H7 (cell line): ENCODE measurements around the gene ADORA2A. TPM values are rescaled to one million over a fixed set of nuclear protein-coding genes. Genes with fewer than 3 reads are reported as not detected.

Experiments used
- DNase-seq: peaks from one replicate; pipeline ENCODE4 v3.0.0; 2012
- H3K27me3 ChIP-seq: 2 replicates; pipeline ENCODE4 v1.6.0; 2011; ENCODE audit warnings: mild to moderate bottlenecking, low read length; ENCODE audit not compliant: control insufficient read depth, insufficient read depth
- H3K36me3 ChIP-seq: replicated peaks from 2 replicates; pipeline ENCODE4 v1.5.1; 2011; ENCODE audit warnings: low read length; ENCODE audit not compliant: control insufficient read depth, insufficient read depth
- H3K4me3 ChIP-seq: 2 replicates; pipeline ENCODE4 v1.5.1; 2011; ENCODE audit warnings: low read depth, mild to moderate bottlenecking, control low read depth, low read length, moderate library complexity; ENCODE audit not compliant: insufficient read depth
- total RNA-seq: library from RNA; depleted of rRNA; stranded (reverse); fragments of >200 nt; shearing (Covaris generic); gene quantifications from 2 replicates; pipeline ENCODE4 v1.2.3, GENCODE V29; 2014

ADORA2A gene
- total RNA-seq, 1 experiment from 2014 or later = 4.0 TPM

DNA sequence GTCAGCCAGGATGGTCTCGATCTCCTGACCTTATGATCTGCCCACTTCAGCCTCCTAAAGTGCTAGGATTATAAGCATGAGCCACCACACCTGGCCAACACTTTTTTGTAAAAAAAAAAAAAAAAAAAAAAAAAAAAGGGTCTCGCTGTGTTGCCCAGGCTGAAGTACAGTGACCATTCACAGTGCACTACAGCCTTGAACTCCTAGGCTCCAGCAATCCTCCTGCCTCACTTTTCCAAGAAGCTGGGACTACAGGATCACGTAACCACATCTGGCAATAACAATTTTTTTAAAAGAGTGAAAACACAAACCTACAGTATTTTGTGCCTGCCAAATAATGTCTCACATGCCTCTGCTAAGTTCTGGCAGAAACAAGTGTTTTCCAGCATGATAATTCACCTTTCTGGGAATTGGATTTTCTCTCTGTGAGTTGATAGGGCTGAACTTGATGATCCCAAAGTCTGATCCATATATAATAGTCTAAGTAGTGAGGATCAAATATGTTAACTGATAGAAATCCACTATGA is 30.6 kb downstream of the ADORA2A start:
- Histone ChIP-seq H3K4me3 (no peak overlapping the region), H3K27me3 (no peaks in the 10 kb centered on the region), H3K36me3 (no peaks in the 10 kb centered on the region)
- DNase-seq = no peak

DNA sequence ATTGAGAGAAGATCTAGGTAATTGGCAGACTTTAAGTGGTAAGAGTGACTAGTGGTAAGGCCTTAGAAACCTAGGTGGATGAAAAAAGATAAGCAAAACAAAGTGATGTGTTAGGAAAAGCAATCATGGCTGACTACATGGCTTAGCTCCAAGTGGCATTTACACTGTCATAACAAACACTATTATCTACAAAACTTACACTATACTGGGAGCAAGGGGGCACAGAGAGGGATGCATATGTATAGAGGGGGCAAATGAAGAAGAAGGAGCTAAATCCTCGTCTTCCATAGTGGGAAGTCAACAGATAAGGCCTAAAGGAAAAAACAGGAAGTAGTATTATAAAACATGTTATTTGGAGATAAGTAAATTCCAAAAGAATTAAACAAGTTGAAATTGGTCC is 32.5 kb downstream of the ADORA2A start:
- no peak for DNase-seq
- Histone ChIP-seq H3K4me3 (no peak overlapping the region), H3K27me3 (no peaks in the 10 kb centered on the region), H3K36me3 (no peaks in the 10 kb centered on the region)

DNA sequence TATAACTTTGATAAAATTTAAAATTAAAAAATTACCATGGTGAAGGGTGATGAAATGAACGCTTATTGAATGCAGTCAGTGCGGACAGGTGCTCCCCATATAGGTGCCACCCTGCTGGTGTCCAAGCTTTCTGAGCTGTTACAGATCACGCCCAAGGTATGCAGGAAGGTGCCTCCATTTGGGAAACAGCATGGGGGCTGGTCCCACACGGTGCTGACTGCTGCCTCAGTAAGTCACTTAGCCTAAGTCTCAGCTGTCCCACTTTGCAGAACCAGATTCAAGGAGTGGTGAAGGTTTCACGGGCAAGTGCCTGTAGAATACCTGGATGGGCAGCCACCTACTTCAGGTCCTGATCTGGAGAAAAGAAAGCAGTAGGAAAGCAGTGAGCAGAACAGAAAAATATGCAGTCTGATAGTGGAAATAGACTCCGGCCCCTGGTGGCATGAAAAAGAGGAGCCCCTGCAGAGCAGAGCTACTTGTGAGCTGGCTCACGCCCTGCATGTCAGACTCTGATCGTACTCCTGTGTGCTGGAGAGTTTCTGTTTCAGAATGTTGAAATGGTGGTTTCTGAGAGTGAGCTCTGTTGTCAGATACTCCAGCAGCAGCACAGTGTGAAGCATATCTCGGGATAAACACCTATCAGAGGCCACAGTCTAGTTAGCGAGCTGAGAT is 33.2 kb downstream of the ADORA2A start:
- no peak for DNase-seq
- H3K4me3 ChIP-seq = no peak overlapping the region

DNA sequence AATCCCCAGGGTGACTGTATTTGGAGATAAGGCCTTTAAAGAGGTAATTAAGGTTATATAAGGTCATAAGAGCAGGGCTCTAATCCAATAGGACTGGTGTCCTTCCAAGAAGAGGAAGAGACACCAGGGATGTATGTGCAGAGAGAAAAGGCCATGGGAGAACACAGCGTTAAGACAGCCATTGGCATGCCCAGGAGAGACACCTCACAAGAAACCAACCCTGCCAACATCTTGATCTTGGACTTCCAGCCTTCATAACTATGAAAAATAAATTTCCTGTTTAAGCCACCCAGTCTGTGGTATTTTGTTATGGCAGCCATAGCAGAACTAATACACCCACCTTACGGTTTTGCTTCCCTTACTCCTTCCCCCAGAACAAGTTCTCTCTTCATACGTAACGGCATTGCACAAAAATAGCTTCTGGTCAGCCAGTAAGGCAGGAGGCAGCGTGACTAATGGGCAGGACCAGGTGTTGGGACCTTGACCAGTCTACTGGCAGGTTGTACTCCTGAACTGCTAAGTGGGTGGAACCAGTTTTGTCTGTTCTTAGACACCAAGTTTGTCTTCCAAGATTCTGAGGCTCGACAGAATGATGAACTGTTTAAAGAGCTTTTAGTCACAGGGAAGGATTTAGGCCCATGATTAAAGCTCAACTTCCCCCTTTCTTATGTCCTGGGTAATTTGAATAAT is 35.8 kb downstream of the ADORA2A start:
- no peak for DNase-seq
- no peak overlapping the region for H3K4me3 ChIP-seq
- no peaks in the 10 kb centered on the region for H3K36me3 ChIP-seq
- H3K27me3 ChIP-seq = no peaks in the 10 kb centered on the region

More for the DNA sequence above, 33.2 kb downstream of the ADORA2A start:
- Histone ChIP-seq H3K27me3 (no peaks in the 10 kb centered on the region), H3K36me3 (no peaks in the 10 kb centered on the region)

DNA sequence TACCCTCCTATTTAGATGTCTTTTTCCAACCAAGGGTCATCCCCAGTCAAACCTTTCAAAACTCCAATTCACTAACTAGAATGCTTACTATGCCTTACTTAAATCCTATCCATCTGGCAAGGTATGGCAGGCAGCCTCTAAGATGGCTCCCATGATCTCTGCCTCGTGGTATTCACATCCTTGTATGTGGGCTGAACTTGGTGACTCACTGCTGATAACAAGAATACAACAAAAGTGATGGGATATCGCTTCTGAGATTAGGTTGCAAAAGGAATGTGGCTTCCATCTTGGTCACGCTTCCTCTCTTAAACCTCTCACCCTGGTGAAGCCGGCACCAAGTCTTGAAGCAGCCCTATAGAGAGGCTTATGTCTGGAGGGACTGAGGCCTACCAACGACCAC is 38.2 kb downstream of the ADORA2A start:
- Histone ChIP-seq H3K27me3 (no peaks in the 10 kb centered on the region), H3K36me3 (no peaks in the 10 kb centered on the region), H3K4me3 (no peak overlapping the region)
- no peak for DNase-seq

DNA sequence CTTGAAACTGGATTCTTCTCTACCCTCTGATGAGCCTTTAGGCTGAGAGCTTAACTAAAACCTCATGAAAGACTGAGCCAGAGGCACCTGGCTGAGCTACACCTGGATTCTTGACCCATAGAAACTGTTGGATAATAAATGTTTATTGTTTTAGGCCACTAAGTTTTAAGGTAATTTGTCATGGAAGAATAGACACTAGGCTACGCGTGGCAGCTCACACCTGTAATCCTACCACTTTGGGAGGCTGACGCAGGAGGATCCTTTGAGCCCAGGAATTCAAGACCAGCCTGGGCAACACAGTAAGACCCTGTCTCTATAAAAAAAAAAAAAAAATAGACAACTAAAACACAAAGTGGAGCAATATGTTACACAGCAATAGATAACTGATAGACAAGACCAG is 38.6 kb downstream of the ADORA2A start:
- H3K36me3 ChIP-seq = no peaks in the 10 kb centered on the region
- no peak for DNase-seq
- no peak overlapping the region for H3K4me3 ChIP-seq
- H3K27me3 ChIP-seq = no peaks in the 10 kb centered on the region

DNA sequence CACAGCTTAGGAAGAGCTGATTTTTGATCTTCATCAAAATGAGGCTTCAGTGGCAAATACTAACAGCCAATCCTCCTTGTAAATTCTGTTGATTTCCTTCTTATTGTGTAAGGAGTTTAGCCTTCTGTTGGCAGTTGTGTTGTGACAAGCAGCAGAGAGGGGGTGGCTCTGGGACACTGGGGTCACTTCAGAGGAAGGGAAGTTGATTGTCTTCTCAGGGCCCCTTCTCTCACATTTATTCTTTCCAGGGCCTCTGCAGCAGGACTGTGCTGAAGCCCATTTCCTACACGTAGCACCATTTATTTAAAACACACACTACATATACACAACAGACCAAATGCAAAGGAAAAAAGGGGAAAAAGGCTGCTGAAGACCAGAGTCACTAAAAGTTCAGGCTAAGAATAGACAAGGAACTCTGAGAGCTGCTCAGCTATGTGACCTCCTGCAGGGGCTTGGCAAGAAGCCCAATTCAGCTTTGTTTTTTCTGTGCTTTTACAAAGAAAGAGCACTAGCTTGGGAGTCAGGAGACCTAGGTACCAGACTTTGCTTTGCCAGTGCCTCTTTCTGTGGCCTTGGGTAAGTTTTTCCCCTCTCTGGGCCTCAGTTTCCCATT is 39.4 kb downstream of the ADORA2A start:
- Histone ChIP-seq H3K4me3 (no peak overlapping the region), H3K27me3 (no peaks in the 10 kb centered on the region), H3K36me3 (no peaks in the 10 kb centered on the region)
- DNase-seq = no peak

DNA sequence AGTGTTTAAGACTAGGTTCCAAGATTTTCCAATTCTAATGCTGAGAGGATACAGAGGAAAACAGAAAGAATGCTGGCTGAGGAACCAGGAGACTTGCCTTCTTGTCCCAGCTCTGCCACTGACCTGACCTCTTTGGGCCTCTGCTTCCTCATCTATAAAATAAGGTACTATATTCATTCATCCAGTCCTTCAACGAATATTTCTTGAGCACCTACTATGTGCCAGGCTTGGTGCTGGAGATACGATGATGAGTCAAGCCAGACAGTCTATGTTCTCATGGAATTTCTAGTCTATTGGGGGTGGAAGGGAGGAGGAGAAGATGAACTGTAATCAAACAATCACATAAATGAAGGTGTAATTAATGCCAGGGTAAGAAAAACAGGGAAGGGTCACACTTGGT is 39.9 kb downstream of the ADORA2A start:
- no peaks in the 10 kb centered on the region for H3K27me3 ChIP-seq
- H3K36me3 ChIP-seq = no peaks in the 10 kb centered on the region
- no peak for DNase-seq

DNA sequence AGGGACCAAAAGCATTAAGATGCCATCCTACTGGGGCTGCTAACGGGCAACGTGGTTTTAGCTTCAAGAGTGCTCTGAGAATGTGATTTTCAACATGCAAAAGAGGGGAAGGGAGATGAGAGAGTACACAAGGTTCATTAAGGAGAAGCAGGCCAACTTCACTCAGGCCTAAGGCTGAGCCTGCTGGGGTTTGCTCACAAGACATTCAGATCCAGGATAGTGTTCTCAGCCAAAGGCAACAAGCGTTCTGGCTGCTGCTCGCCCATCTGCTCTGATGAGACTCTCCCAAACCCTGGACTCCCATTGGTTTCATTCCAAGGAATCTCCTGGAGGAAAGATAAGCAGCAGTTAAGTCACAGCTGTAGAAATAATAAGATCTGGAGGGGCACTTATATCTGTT is 44.2 kb downstream of the ADORA2A start:
- Histone ChIP-seq H3K4me3 (no peak overlapping the region), H3K27me3 (no peaks in the 10 kb centered on the region), H3K36me3 (no peaks in the 10 kb centered on the region)
- no peak for DNase-seq

More for the DNA sequence above, 39.9 kb downstream of the ADORA2A start:
- H3K4me3 ChIP-seq = no peak overlapping the region

DNA sequence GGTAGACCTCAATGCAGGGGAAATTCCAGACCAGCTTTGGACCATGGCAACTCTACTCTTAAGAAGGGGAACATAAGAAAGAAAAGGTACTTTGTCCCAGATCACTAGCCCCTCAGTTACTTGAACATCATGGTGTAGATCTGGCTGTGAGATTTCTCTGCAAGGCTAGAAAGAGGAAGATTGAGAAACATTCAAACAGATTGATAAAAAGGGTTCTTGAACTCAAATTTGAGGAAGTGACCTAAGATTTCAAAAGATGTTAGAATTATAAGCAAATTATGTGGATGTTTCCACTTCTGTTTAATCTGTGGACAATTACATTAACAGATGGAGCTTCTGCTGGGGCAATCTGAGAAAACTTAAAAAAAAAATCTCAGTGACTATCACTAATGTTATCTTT is 45.9 kb downstream of the ADORA2A start:
- no peak for DNase-seq
- no peak overlapping the region for H3K4me3 ChIP-seq
- no peaks in the 10 kb centered on the region for H3K27me3 ChIP-seq
- H3K36me3 ChIP-seq = no peaks in the 10 kb centered on the region

DNA sequence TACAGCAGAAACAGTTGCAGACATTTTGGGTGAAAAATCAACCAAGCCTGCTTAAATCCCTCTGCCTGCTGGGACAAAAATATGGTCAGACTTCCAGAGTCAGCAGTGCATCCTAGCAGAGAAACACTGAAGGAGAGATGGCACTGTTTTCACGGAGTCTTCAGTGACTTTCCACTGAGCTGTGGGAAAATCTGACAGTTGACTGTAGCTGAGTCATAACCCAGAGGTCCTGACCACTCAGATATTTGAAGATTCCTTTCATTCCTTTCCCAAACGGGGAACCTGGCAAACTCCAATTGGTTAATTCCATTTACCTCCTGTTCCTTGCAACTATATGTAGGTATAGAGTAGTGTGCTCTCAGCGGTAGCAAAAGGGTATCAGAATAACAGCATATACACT is 46.8 kb downstream of the ADORA2A start:
- DNase-seq = no peak
- no peak overlapping the region for H3K4me3 ChIP-seq
- no peaks in the 10 kb centered on the region for H3K36me3 ChIP-seq
- H3K27me3 ChIP-seq = no peaks in the 10 kb centered on the region

DNA sequence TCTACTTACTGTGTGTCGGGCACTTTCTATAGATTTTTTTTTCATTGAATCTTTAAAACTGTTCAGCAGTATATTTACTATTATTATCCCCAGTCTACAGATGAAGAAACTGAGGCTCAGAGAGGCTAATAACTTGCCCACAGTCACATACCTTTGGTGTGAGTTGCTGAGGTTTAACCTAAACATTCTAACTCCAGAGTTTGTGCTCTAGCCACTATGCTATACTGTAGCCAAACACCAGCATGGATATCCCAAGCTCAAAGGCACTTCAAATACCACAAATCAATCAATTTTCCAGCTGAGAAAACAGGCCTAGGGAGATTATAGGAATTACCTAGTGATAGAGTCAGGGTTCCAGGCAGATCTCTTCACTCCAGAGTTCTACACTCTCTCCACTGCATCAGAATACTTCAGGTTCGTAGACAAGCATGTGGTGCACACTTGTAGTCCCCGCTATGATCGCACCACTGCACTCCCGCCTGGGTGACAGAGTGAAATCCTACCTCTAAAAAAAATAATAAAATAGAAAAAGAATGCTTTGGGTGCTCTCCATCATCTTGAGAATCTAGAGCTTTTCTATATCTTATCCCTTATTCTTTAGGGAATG is 47.4 kb downstream of the ADORA2A start:
- no peaks in the 10 kb centered on the region for H3K27me3 ChIP-seq
- no peaks in the 10 kb centered on the region for H3K36me3 ChIP-seq
- H3K4me3 ChIP-seq = no peak overlapping the region
- no peak for DNase-seq

DNA sequence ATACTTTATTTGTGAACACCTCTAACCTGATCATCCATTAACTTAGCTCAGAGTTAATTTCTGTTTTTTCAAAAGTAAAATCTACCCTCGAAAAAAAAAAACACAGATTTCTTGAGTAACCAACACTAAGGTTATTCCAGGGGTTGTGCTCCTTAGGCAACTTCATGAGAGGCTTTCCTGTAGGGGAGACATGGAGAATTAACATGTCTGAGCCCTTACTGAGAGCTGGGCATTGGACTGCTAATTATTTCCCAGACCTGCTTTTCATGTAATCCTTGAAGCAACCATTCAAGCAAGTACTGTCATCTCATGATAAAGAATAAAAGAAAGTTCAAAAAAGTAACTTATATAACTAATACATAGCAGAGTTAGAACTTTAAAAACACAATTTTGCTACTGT is 54.2 kb downstream of the ADORA2A start:
- DNase-seq = no peak
- H3K4me3 ChIP-seq = no peak overlapping the region
- H3K36me3 ChIP-seq = no peaks in the 10 kb centered on the region
- H3K27me3 ChIP-seq = no peaks in the 10 kb centered on the region

DNA sequence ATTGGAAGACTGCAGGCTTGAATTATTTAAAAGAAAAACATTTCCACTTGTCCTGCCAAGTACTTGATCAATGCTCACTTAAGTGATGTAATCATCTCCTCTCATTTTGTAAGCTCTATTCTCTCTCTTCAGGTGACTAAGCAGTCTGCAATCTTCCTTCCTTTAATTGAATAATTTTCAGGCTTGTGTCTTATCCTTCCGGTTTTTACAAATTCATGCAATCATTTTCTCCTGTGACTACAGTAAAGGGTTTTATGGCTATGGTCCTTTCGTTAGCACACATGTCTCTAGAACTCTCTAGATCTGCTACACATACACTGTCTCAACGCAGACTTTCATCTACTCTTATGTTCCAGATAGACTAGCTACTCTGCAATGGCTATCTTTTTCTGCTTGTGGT is 55.2 kb downstream of the ADORA2A start:
- no peaks in the 10 kb centered on the region for H3K27me3 ChIP-seq
- DNase-seq = no peak
- no peaks in the 10 kb centered on the region for H3K36me3 ChIP-seq
- no peak overlapping the region for H3K4me3 ChIP-seq

DNA sequence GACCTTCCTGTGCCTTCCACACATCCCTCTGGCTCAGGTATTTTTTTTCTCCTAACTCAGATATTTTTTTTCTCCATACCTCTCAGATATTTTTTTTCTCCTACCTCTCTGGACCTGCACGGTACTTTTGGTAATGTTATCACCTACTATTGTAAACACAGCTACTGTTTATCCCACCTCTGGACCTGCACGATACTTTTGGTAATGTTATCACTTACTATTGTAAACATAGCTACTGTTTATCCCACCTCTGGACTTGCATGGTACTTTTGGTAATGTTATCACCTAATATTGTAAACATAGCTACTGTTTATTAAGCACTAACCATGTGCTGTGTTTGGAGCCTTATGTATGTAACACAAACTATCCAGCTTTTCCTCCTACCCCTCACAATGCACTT is 55.6 kb downstream of the ADORA2A start:
- H3K36me3 ChIP-seq = no peaks in the 10 kb centered on the region
- DNase-seq = no peak
- no peaks in the 10 kb centered on the region for H3K27me3 ChIP-seq
- no peak overlapping the region for H3K4me3 ChIP-seq
